Measurements from ENCODE around the gene LDB2.
"Not testable (repeated sequence)": the region's sequence is repeated elsewhere in the genome, so short reads cannot be mapped to it uniquely, and the experiment has no call there.

Gene LDB2

DNA sequence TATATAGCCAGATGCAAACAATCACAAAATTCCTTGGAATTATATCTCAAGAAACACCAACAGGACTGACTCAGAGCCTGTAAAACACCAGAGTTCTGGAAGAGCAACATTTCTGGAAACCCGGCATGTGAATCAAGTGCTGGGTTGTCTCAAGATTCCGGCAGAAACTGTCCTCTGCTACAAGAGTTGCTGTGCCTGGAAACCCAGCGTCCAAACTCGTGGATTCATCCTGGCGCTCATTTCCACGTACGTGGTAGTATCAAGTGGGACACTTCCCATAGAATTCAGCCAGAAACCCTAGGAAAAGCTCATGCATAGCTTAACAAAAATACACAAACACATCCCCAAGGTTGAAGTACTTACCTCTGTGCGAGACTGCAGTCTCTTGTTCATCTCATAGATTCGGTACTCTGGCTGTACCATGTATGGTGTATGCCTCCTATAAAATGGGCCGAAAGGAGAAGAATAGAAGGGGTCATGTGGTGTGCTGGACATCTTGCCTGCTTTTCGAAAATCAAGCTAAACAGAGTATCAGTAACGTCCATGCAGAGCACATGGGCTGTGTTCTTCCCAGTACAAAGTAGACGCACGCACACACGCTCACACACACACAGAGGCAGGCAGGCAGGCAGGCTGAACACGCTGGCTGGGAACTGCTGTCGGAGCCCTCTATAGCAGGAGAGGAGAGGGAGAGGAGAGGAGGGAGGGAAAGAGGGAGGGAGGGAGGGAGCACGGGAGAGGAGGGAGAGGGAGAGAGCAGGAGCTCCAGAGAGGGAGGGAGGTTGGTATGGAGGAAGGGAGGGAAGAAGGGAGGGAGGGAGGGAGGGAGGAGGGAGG lies at the start of gene LDB2:
TSS of gene LDB2 (minus strand) at position 655 of the 837 bp plus-strand sequence.
- DNase-seq, result peak; percentile 53

GRCh38 chr4:16942491-16942890 lies 44.0 kb upstream of the LDB2 start:
- DNase-seq, result no peak

DNA sequence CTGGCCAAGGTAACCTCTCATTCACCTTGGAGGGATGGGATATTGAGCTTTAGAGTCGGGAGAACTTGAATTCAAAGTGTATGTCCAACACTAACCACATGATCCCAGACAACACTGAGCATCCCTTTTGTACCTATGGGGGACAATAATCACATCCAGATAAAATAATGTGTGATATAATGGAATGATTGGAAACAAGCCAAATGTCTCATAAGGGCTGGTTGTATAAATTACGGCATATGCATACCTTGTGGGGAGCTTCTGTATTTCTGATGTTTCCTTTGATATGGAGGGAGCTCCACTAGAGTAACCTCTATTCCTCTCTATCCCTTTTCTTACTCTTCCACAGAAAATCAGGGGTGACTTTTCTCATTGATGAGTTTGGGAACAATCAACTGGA lies 40.7 kb upstream of the LDB2 start:
- no peak for DNase-seq

DNA sequence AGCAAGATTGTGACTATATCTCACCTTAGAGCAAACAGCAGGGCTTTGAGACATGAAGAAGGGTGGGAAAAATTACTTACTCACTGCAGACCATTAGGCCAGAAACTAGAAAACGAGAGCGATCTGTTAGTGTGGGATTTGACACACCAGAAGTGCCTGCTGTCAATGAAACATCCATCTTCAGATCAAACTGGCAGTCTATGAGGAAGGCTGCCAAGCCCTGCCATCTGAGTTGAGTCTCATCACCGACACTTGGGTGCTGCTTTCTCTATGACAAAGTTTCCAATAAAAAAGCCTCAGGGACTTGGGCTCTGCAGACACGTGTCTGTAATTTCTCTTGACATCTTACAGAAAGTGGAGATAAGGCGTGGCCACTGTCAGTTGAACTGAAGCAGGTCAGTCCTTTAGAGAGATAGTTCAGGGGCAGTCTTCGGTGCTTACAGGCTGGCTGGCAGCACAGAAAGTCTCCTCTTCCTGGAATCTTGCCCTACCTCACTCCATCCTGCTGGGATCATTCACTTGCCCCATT lies 40.1 kb upstream of the LDB2 start:
- DNase-seq, result no peak

DNA sequence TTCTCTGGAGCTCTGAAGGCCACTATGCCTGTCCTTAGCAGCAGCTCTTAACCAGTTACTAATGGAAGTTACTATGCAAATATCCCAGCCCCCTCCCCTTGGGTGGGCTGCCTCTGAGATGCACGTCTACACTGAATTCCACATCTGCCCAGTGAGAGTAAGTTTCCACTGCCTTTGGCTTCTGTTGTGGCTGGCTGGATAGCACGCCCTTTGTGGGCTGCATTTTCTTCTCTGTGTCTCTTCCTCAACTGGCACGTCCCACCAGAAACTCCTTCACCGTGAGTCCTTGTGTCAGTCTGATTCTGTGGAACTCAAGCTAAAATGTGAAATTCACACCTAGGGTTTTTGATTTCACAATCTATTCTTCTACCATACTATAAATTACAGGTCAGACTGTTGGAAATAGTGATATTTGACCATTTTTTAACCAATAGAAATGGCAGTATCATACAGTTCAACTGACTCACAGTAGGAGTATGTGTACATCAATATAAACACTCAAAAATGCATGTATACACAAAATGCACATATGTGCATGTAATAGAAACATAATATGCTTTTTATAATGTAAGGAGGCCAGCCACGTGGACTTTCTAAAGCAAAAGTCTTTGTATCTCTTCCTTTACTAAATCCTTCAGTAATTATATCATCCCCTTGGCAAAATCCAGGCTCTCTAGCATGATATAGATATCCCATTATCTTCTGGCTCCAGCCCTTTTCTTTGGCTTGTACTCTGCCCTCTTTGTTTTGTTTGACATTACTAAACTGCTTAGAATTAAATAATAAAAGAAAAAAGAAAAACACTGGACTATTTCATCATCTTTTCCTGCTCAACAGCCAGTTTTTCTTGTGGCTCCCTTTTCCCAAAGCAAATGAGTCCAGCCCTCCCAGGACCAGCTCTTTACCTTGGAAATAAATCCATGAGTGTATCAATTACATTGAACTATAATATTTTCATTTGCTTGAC lies 33.2 kb upstream of the LDB2 start:
- no peak for DNase-seq

GRCh38 chr4:16926214-16926613 lies 27.8 kb upstream of the LDB2 start:
- no peak for DNase-seq

- not testable (repeated sequence) for DNase-seq
Measured at GRCh38 chr4:16918716-16919115, 20.3 kb upstream of the LDB2 start.

DNA sequence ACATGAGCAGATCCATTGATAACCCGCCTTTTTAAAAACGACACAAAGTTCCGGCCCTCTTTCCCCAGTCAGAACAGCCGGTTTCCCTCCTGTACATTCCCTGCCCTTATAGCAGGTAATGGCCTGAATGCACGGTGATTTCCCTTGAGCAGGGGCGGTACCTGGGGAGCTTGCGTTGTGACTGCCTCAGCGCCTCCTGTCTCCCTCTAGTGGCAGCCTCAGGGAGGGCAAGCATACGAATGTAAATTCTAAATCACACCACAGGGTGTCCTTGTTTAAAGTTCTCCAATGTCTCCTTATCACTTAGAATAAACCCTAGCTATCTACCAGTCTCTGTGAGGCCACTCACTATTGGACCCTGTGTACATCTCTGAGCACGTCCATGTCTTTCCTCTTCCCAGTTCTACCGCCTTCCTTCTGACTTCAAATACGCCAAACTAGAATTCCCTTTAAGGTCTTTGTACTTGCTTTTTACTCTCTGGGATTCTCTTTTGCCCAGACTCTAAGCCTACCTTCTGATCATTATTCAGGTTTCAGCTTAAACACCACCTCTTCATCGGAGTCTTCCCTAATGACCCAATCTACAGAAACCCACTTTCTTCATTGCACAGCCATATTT lies 18.4 kb upstream of the LDB2 start:
- peak; percentile 43 for DNase-seq

- DNase-seq, result no peak
Measured at GRCh38 chr4:16916031-16916430, 17.6 kb upstream of the LDB2 start.

- no peak for DNase-seq
Measured at GRCh38 chr4:16914208-16914607, 15.8 kb upstream of the LDB2 start.

GRCh38 chr4:16912896-16913295 lies 14.5 kb upstream of the LDB2 start:
- DNase-seq, result no peak

GRCh38 chr4:16909281-16909680 lies 10.8 kb upstream of the LDB2 start:
- DNase-seq, result no peak

DNA sequence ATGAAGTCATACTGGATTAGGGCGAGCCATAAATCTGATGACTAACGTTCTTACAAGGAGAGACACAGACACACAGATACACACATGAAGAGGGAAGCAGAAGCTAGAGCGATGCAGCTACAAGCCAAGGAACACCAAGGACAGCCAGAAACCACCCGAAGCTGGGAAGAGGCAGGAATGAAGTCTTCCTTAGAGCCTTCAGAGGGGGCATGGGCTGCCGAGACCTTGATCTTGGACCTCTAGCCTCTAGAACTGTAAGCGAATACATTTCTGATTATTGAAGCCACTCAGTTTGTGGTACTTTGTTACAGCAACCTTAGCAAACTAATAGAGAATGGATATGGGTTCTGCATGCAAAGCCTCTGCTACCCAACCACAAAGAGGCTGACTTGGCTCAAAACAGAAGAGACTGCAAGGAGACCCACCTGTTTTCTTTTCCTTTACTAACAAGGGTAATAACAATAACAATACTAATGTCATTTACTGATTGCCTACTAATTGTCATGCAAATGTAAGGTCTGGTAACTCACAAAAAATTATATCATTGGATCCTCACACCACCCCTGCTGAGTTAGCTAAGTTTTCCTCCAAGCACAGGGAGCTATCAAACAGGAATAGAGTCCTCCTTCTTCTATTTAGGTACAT lies 10.1 kb upstream of the LDB2 start:
- DNase-seq, result no peak

- DNase-seq, result no peak
Measured at GRCh38 chr4:16900325-16900724, 1.9 kb upstream of the LDB2 start.

DNA sequence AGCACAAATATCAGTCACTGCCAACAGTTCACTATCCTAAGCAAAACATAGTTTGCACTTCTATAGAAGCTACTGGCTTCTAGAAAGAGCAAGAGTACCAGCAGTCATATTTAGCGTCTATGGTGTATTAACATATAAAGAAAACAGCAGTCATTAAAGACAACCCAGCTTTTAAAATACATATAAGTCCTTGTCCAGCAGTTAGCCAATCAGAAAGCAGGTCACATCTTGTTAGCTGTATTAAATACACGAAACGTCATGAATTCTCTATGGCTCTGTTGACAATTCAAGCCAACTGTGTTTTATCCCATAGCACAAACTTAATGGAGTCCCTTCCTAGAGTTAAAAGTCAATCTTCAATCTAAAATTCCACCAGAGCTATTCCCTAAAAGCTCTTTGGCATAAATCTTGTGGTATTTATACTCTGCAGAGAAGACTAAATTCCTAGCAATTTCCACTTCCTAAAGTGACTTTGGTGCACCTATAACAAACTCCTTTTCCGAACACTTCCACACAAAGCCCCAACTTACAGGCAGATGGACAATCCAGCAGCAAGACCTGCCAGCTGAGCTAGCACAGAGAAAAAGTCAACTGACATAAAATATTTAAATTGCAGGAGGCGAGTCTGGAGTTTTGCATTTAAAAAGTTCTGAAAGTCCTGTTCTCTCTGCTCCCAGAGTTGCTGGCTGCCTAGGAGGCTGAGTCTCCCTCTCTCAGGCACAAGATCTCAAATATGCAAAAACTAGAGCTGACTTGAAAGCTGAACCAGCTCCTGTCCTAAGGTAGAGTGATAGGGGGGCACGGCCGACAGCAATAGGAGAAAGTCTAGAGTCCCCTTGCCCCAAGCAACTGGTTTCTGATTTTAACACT lies 1.3 kb downstream of the LDB2 start:
- no peak for DNase-seq

- DNase-seq, result no peak
Measured at GRCh38 chr4:16894406-16894805, 4.0 kb downstream of the LDB2 start.

DNA sequence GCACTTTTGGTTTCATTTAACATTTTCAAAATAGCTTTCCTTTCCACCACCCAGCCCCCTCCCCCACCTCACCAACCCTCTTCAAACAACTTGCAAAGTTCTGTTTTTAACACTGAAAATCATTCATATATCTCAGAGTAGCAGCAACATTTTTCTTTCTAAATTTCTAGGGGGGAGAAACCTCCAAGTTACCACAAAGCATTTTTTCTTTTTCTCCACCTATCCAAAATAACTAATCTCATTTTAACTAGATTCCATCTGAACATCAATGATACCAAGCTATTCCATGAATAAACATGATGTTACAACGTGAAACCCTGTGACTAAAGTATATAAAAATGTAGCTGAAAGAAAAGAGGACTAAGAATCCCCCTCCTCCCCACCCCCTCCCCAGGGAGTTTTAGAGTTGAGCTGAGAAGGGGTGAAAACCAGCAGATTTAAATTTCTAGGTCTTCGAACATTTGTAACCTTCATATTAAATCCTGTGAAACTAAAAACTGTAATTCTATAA lies 5.2 kb downstream of the LDB2 start:
- no peak for DNase-seq

GRCh38 chr4:16890651-16891050 lies 7.8 kb downstream of the LDB2 start:
- DNase-seq, result no peak

GRCh38 chr4:16889945-16890344 lies 8.5 kb downstream of the LDB2 start:
- no peak for DNase-seq

- no peak for DNase-seq
Measured at GRCh38 chr4:16887887-16888286, 10.6 kb downstream of the LDB2 start.
